Superior temporal gyrus (tissue), 1 donor: ENCODE data around the gene JAK1.

Experiments
- DNase-seq: peaks from one replicate; pipeline ENCODE4 v3.0.0-alpha.2; 2016; ENCODE audit errors: extremely low spot score

Gene JAK1

DNA sequence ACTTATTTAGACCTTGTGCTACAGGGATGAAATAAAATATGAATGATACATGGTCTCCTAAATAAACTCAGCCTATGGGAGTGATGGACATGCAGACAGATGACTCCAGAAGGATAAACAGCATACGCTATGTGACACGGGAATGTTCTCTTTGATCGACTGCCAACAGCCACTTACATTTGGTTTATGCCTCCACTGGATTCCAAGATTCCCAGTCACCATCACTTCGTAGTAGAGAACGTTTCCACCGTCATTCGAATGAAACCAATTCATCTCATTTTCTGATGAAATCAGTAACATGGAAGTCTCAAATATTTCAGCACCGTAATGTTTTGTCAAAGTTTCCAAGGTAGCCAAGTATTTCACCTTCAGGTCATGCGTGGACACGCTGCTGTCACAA, 99.7 kb downstream of the JAK1 start:
- DNase-seq, result no peak

DNA sequence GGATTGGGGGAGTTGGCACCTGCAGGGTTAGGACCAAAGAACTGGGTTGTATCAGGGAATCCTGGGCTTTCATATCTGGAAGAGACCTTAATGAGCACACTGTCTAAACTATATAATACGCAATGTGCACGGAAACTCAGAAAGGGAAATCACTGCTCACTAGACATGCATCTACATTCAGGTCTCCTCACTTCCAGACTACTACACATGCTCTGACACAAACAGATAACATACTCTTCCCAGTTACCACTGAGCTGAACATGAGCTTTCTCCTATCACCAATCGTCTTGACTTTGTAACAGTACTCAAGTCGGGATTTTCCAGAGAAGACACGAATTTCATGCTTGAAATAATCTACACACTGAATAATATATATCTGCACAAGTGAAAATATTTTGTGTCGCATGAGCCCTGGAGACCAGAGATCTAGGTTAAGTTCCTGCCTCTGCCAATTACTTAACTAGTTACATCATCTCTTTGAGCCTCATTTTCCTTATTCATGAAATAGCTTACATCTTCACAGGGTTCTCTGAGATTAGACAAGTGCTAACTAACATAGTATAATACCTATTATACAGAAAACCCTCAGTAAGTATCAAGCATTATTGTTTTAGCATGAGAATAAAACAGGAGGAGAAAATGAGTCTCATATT, 101.1 kb downstream of the JAK1 start:
- no peak for DNase-seq

DNA sequence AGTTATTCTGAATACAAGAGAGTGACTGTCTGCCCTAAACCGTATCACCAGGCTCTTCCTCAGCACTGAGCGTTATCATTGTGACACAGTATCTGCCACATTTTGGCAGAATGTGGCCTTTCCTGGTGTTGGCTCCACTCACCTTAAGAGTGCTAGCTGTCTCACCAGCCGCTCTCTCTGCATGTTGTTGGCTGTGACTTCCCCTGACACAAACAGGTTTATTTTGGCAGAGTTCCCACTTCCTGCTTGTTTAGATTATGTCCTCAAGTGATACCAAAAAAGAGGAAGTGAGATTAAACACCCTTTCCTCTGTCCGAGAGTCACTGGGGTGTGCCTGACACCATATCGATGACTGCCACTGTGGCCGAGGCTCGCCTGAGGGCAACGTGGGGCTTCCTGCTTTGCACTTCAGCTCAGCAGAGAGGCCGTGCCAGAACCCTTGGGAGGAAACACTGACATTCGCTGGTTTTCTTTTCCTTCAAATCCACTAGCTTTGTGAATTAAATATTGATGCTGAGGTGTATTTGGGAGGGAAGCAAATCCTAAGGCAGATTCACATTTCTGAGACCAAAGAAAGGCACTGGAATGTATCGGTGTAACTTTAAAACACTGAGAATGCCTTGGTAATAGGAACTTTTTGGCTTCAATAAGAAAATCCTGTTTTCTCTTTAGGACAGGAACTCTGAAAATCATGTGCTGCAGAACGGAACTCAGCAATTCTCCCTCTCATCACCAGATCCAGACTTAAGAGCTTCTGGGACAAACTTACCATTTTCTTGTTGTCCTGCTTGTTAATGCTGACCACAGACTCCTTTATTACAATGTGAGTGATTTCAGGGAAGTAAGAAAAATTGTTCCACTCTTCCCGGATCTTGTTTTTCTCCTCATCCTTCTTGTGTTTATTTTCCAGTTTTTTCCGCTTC, 102.1 kb downstream of the JAK1 start:
- peak; percentile 27 for DNase-seq

DNA sequence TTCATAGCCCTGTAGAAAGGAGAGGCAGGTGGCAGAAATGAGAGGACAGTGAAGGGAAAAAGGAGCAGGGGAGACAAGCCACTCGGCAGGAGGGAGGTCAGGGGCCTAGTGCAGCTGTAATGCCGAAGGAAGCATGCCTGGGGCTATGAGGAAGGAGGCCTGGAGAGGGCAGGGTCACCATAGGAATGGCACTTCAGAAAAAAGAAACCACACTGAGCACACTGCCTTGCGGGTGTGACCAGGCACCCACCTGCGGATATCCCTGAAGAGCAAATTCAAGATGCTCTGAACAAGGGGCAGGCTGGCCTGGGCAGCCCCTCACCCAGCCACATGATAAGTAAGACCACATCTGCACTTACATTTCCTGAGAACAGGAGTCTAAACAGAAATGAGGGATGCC, 104.7 kb downstream of the JAK1 start:
- no peak for DNase-seq

DNA sequence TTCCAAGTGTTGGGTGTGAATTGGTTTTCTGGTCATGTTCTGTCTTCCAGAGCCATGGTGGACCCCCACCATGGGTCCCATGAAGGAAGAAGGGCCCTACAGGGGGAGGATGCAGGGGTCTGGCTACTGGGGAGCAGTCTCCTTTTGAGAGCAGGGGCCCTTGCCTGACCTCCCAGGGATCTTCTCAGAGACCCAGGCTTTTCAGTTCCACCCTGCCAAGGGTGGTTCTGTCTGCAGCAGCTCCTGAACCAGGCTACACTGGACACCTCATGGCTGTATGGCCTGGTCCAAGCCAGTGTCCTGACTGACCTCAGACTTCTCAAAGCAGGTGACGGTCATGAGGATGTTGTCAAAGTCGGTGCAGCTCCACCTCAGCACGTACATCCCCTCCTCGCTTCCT, 109.0 kb downstream of the JAK1 start:
- no peak for DNase-seq

DNA sequence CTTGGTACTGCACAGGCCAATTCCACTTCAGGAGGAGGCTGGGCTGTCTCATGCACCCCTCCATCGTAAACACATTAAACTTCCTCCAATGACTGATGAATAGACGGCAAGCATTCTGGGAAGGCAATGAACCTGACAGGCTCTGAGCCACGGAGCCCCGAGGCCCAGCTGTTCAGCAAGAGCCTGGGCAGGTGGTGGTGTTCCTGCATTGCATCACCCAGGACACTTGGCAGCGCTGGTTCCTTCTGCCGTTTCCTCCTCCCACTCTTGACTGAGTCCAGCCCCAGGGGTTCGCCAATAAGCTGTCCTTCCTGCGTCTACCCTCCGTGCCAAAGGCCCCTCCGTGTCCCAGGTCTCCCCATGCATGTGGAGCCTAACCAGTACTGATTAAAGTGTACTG, 109.8 kb downstream of the JAK1 start:
- DNase-seq, result no peak

DNA sequence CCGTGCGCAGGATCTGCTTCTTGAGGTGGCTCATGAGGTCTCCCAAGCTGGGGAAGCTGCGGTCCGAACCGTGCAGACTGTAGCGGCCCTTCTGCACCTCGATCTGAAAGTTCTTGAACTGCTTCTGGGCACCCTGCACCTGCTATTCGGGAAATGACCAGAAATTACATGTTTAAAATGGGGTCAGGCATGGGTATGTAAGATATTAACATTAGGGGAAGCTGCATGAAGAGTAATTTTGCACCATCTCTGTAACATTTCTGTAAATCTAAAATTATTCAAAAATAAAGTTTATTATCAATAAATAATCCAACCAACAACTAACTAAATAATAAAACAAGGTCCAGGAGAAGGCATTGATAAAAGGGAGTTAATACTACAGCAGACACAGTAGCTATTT, 110.8 kb downstream of the JAK1 start:
- no peak for DNase-seq

DNA sequence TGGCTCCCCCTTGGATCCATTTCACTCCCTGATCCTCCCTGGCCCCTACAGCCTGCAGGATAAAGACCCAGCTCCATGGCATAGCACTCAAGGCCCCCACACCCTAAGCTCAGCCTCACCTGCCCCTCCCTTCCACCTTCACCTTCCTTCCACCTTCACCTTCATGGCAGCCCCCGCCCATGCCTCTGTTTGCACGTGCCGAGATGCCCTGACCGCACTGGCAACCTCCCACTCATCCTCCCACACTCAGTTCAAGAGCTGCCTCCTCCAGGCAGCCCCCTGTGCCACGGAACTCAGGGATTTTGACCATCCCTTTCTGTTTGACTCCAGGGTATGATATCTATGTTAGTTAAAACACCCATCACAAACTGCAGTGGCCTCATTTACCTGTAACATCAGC, 111.7 kb downstream of the JAK1 start:
- DNase-seq, result no peak

DNA sequence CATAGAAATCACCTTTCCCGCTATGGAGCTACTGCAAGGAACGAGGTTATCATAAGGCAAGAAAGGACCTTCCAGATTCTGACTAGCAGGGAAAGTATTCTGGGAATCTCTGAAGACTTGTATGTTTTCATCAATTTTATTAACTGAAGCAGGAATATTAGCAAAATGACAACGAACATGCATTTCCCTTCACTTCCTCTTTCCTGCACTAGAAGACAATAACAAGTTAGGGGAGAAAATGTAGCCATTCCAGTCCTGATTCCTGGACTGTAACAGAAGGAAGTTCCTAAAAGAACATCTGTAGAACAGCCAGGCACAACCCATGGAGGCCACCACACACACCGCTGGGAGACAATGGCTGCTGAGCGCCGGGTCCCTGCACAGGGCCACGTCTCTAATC, 114.7 kb downstream of the JAK1 start:
- DNase-seq, result no peak

DNA sequence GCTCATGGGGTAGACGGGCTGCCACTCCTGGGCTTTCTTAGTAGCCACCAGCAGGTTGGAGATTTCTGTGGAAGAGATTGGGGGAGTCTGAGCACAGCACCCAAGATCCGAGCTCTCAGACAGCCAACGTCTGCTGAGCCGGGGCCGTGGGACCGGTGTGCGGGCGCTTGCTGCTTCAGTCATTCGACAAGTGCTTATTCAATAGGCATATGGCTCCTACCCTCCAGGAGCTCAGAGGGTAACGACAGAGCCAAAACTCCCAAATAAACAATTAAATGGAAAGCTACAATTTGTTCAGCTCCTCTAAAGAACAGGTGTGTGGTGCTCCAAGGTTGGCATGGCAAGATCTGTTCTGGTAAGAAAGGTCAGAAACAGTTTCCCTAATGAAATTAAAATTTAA, 115.5 kb downstream of the JAK1 start:
- no peak for DNase-seq

DNA sequence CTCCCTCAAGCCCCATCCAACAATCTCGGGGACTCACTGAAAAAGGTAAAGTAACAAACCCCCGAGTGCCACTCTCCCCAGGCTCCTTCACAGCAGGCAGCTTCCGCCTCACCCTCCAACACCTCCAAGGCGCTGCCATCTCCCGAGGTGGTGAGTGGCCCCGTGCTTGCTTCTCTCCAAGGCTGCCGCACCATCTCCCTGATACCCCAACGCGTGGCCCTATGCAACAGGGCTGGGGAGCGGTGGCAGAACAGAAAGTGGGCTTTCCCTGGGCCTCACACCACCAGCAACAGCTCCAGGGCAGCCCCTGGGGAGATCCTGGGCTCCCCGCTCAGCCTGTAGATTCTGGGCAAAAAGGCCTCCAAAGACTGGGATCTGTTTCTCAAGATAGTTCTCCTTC, 116.4 kb downstream of the JAK1 start:
- DNase-seq, result no peak

DNA sequence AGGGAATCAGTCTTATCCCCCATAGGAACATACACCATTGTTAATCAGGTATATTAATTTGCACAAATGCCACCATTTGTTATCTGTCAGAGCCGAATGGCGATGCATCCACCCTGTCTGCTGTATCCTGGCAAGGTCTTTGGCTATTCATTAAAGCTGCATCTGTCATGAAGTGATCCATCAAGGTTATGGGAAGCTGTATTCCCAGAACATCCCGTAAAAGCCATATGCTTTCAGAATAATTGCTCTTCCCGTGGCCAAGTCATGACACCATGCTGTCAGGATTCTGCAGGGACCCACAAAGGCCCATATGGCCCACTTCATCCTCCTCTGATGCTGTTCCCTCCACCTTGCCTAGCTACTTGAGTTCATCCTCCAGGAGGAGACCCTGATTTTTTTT, 117.5 kb downstream of the JAK1 start:
- DNase-seq, result no peak

DNA sequence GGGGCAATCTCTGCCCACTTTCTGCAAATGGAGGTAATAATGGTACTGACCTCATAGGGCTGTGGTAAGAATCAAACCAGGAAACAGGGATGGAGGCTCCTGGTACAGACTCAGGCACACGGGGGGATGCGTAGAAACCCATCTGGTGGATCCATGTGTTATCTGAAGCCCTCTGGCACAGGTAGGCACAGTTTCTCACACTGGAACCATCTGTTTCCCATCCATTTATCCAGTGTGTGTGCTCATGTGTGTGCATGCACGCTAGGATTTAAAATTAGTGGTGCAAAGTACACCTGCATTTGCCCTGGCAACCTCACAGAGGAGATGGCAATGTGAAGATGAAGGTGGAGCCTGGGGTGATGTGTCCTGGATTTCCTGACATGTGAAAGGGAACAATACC, 118.2 kb downstream of the JAK1 start:
- no peak for DNase-seq

DNA sequence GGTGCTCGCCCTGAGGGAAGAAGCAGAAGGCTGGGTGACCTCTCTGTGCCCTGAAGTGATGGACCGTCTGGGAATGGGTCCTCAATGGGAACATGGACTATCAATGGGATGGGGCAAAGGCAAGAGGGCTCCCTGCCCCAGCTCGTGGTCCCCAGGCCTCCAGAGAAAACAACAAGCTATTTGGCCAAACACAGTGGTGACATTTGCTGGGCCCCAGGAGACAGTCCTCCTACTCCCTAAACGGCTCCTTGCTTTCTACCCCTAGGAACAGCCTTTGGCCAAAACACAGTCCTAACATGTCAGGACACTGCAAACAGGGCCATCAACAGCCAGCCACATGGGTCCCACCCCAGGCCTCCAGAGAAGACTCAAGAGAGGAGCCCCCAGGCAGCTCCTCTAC, 118.7 kb downstream of the JAK1 start:
- DNase-seq, result no peak

DNA sequence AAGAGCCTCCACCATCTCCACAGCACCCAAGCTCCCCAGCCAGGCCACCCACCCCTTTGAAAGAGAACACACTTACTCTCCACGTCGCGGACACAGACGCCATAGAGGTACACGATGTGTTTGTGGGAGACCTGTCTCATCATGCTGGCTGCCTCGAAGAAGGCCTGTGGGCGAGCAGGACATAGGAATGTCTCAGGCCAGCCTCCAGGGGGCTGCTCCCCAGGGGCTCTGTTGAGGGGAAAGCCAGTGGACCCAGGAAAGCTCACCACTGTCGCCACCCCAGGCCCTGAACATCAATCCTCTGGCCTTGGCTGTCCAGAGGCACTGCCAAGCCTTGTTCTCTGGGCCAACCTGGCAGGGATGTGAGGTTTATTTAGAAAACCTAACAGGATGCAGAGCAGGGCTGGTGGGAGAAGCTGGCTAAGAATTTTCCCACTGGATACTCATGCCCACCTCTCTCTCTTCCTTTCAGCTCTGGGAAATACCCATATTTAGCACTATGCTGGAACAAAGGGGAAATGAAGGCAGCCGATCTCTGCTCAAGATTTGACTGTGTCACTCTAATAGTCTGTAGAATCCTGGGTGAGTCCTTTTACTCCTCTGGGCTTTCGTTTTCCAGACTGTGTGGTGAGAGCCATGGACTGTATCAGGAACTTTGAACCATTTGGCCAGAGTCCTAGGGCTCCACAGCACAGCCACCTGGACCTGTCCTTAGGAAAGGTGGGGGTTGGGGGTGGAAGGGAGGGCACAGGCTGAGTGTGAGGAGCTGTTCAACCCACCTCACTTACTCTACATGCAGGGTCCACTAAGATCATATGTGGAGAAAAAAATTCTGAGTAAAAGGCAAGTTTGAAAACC, 119.5 kb downstream of the JAK1 start:
- no peak for DNase-seq

DNA sequence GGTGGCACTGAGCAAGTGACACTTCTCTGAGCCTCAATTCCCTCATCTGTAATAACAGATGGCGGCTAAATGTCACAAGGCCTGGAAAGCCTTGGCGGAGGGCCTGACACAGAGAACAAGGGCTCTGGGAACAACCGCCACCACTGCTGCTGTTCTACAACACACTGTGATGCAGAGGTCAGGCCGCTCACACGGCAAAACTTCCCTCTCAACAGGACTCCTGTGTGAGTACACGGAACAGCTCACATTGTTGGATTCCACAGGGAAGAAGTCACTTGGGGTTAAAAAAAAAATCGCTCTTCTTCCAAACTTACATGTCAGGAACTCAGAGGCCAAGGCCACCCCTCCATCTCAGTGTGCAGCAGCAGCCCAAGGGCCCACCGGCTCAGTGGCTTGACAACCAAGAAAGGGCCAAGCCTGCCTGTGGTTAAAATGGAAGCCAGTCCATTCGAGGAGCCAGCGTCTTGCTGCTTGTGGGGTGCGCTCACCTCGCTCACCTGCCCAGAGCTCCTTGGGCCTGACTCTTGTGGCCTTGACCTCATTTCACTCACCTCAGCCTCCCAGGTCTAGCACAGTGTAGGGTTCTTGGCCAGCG, 120.4 kb downstream of the JAK1 start:
- no peak for DNase-seq

DNA sequence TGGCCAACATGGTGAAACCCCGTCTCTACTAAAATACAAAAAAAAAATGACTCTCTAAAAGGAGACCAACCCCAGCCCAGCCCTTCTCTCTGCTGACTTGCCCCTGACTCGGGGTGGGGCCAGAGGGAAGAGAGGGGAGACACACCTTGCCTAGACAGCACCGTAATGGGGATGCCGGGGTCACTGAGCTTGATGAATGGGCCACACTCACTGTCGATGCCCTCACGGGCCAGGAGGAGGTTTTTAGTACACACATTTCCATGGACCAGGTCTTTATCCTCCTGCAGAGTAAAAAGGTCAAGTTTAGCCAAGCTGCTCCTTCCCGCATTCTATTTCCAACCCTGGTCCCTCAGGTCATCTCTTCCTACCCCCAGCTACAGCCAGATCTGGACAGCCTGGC, 121.7 kb downstream of the JAK1 start:
- no peak for DNase-seq

DNA sequence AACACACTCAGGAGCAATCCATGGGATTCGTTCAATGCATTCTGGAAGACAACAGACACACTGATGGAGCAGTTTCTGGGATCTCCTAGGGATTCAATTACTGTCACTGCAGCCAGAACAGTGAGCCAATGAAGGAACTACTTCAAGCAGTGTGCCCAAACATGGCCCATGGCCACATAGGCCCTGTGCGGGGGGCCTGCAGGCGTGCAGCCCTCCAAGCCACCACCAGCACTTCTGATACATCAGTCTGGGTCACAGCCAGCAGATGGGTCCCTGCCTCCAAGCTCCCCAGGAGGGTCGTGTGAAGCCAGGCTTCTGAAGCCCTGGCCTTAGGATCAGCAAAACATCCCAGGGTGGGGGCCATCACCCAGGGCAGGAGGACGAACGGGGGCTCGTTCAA, 122.2 kb downstream of the JAK1 start:
- DNase-seq, result no peak

DNA sequence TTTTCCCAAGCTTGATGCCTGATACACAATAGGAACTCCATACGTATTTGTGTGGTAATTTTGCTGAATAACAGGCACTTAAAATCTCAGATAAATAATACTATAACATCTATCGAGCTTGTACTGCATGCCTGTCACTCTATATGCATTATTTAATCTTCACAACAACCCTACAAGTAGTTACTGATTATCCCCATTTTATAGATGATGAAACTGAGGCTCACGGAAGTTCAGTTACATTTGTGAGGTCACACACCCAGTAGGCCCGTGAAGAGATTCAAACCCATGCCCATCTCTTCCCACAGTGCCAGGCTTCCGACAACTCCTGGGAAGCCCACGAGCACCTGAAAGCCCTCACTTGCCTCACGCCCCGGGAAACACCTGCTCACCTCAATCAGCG, 122.7 kb downstream of the JAK1 start:
- DNase-seq, result no peak

DNA sequence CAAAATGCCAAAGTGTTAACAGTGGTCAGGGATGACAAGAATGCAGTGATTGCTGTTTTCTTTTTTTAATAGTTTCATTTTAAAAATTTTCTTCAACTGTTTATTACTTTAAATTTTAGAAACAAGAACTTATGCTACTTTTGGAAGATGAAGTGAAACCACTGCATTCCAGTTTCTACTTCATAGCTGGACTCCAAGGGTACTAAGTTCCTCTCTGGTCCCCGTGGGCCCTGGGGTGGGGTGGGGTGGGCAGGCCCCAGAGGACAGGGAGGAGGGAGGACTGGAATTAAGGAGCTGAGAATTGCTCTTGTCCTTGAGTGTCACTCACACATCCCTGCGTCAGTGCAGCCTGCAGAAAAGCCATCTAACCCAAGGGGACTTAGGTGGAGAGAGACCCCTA, 124.1 kb downstream of the JAK1 start:
- DNase-seq, result no peak

DNA sequence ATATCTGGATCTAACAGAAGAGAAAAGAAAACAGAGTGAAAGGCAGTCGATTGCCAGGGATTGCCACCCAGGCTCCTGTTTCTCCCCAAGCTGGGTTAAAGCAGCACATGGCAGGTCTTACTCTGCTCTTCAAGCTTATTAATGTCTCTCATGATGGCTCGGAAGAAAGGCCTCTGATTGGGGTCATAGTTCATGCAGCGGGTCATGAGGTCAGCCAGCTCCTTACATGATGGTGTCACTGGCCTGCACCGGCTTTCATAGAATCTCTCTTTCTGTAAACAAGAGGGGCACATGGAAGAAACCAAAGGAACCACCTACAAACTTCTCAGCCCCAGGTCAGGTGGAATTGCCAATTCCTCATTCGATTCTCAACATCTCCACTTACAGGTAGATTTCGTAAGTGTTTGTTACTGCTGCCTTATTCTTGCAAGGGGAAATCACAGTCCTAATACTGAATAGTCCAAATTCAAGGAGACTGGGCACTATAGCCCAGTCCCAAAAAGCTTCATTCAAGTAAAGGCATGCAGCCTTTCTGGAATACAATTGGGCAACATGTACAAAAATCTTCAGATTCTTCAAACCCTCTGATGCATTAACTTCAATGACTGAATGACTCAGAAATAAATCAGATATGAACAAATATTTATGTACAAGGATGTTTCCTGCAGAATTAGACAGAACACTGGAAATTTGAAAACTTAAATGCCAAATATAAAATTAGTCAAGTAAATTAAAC, 124.9 kb downstream of the JAK1 start:
- DNase-seq, result no peak
